ENCODE results near the gene APPBP2. TPM values are rescaled to one million over a fixed set of nuclear protein-coding genes. Genes with fewer than 3 reads are reported as not detected.
A peak's percentile ranks its signal among the peaks of the same experiment; 100 is the strongest.

APPBP2 gene
- 10 to 100 TPM; 33.1 to 49.0 (median 45.4) TPM for total RNA-seq

DNA sequence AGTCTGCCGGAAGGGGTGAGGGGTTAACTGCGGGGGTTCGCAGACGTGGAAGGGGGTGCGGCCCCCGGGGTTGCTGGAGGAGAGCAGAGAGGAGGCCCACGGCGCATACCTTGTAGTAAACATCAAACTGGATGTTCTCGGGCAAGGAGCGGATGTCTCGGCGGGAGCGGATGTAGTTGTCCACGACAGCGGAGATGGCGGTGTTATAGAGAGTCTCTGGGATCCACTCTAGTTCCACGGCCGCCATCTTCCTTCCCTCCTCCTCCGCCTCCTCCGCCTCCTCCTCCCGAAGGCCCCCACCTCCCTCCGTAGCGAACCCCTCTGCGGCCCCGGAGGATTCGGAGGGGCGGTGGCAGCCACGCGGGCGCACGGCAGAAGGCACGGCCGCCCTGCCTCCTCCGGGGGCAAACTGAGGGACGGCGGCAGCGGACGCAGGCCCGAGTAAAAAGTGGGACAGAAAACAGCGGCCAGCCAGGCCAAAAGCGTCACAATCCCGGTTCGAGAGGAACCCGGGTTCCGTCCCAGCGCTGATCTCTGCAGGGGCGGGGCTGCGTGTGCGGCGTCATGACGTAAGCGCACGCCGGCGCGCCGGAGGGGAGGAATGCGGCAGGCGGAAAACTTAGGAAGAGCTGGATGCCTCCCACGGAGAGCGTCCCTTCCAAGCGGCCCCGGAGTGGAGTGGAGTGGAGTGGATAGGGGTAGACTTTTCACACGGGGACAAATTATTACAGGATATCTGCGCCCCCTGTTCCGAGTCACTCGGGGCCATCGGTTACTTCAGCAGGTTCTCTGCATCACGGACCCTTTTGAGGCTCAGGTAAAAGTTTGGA lies at the start of gene APPBP2:
TSS of gene APPBP2 (minus strand) at position 558 of the 830 bp plus-strand sequence. CDS start at position 247, 311 bp downstream.
- Histone ChIP-seq H3K27me3 (no peaks in the 10 kb centered on the region), H3K4me1 (peaks cover 18 to 24% of the 10 kb centered on the region in 2 donors), H3K36me3 (no peaks in the 10 kb centered on the region), H3K9me3 (no peaks in the 10 kb centered on the region), H3K4me3 (replicated peaks in 1 of 3) (peak within 1 kb of the TSS; percentile 55 to 99 (median 91)), H3K27ac (peak within 1 kb of the TSS; percentile 98 to 100 (median 99))
- DNase-seq = peak; percentile 85 to 87
- peak; percentile 3 to 94 for TF ChIP-seq POLR2A (IDR thresholded peaks at IDR 0.05)
- TF ChIP-seq, protein P1, sequence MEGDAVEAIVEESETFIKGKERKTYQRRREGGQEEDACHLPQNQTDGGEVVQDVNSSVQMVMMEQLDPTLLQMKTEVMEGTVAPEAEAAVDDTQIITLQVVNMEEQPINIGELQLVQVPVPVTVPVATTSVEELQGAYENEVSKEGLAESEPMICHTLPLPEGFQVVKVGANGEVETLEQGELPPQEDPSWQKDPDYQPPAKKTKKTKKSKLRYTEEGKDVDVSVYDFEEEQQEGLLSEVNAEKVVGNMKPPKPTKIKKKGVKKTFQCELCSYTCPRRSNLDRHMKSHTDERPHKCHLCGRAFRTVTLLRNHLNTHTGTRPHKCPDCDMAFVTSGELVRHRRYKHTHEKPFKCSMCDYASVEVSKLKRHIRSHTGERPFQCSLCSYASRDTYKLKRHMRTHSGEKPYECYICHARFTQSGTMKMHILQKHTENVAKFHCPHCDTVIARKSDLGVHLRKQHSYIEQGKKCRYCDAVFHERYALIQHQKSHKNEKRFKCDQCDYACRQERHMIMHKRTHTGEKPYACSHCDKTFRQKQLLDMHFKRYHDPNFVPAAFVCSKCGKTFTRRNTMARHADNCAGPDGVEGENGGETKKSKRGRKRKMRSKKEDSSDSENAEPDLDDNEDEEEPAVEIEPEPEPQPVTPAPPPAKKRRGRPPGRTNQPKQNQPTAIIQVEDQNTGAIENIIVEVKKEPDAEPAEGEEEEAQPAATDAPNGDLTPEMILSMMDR (IDR thresholded peaks at IDR 0.05) = no peak
- intact Hi-C loops (cut with DNase I) = no loop called here
- WGBS, 2 donors = 0 to 1% methylated on average over 33 to 43 of the region's 69 CpGs

GRCh38 chr17:60573236-60574051 lies 47.4 kb upstream of the APPBP2 start:
- H3K9me3 ChIP-seq = no peaks in the 10 kb centered on the region
- intact Hi-C loops (cut with DNase I) = loop anchor here (10.0 kb wide), 1 partner anchor 71 kb away; no protein-coding TSS in a partner anchor
- peak overlapping the region in 1 of 3 donors; percentile 17 for H3K27ac ChIP-seq

DNA sequence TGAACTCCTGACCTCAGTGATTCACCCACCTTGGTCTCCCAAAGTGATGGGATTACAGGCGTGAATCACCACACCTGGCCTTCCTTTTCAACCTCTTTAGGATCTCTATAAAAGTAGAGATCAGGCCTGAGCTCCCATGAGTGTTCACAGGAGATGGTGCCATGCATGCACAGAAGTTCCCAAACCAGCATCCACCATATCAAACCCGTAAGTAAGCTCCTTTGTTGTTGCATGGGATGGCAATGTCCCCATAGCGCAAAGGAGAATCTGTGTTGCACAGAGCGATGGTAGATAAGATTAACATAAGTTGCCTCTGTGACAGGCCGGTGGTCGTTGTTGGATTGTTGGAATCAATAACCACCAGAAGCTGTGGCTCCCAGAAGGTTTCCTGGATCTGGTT lies 39.2 kb upstream of the APPBP2 start:
- Histone ChIP-seq H3K27ac (no peak overlapping the region), H3K27me3 (no peaks in the 10 kb centered on the region), H3K4me1 (no peaks in the 10 kb centered on the region), H3K9me3 (no peaks in the 10 kb centered on the region), H3K36me3 (no peaks in the 10 kb centered on the region), H3K4me3 (replicated peaks in 1 of 3) (no peak overlapping the region)
- no peak for TF ChIP-seq POLR2A (IDR thresholded peaks at IDR 0.05)
- TF ChIP-seq, protein P1 (IDR thresholded peaks at IDR 0.05) = no peak
- intact Hi-C loops (cut with DNase I) = no loop called here
- 95 to 97% methylated on average over 6 of the region's 6 CpGs for WGBS, 2 donors
- DNase-seq = no peak

More at GRCh38 chr17:60573236-60574051, 47.4 kb upstream of the APPBP2 start:
- Histone ChIP-seq H3K4me1 (peaks cover 3 to 4% of the 10 kb centered on the region in 2 donors), H3K27me3 (no peaks in the 10 kb centered on the region), H3K36me3 (no peaks in the 10 kb centered on the region), H3K4me3 (replicated peaks in 1 of 3) (no peak overlapping the region)
- TF ChIP-seq POLR2A (IDR thresholded peaks at IDR 0.05) = no peak
- TF ChIP-seq, protein P1 (IDR thresholded peaks at IDR 0.05) = no peak
- WGBS, 2 donors = 74 to 78% methylated on average over 2 of the region's 2 CpGs
- no peak for DNase-seq

DNA sequence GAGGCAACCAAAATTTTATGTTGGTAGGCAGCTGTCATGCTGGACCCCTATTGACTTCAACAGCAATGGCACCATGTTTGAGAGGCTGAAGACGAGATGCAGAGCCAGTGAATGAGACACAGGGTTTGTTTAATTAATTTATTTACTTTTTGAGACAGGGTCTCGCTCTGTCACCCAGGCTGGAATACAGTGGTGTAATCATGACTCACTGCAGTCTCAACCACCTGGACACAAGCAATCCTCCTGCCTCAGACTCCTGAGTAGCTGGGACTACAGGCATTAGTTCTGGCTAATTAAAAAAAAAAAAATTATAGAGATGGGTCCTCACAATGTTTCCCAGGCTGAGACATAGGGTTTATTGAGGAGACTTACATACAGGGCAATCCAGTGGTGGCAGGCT lies 37.7 kb upstream of the APPBP2 start:
- Histone ChIP-seq H3K36me3 (no peaks in the 10 kb centered on the region), H3K4me3 (replicated peaks in 1 of 3) (no peak overlapping the region), H3K27me3 (no peaks in the 10 kb centered on the region), H3K27ac (no peak overlapping the region), H3K4me1 (no peaks in the 10 kb centered on the region), H3K9me3 (no peaks in the 10 kb centered on the region)
- DNase-seq = no peak
- intact Hi-C loops (cut with DNase I) = no loop called here
- TF ChIP-seq, protein P1 (IDR thresholded peaks at IDR 0.05) = no peak
- TF ChIP-seq POLR2A (IDR thresholded peaks at IDR 0.05) = no peak
- 94 to 98% methylated on average over 2 of the region's 2 CpGs for WGBS, 2 donors

Measured in thyroid gland (tissue), 4 donors.